DND-41 (cell line): ENCODE data around the gene SRSF3.

Experiments
- ATAC-seq: fragments of 200-7000 bp; cut with Tn5 transposase; 3 replicates; pipeline ENCODE4 v1.9.1; 2021; ENCODE audit warnings: low read depth; ENCODE audit not compliant: insufficient read depth
- DNase-seq: peaks from one replicate; pipeline ENCODE4 v3.0.0-alpha.2; 2020
- H2AFZ ChIP-seq: 2 replicates; pipeline ENCODE4 v1.6.0; 2012; ENCODE audit warnings: low read depth, low read length
- H3K27ac ChIP-seq: 2 replicates; pipeline ENCODE4 v1.5.1; 2012; ENCODE audit warnings: low read length, inconsistent platforms
- H3K27me3 ChIP-seq: fragments of 200-600 bp; sonication (generic); 2 replicates; pipeline ENCODE4 v1.6.0; 2012; ENCODE audit warnings: low read length, mild to moderate bottlenecking, inconsistent platforms; ENCODE audit not compliant: insufficient read depth, poor library complexity
- H3K36me3 ChIP-seq: 2 replicates; pipeline ENCODE4 v1.5.1; 2012; ENCODE audit warnings: low read length, inconsistent platforms; ENCODE audit not compliant: insufficient read depth
- H3K4me1 ChIP-seq: 2 replicates; pipeline ENCODE4 v1.5.1; 2012; ENCODE audit warnings: mild to moderate bottlenecking, low read length; ENCODE audit not compliant: insufficient read depth
- H3K4me2 ChIP-seq: 2 replicates; pipeline ENCODE4 v1.6.0; 2012; ENCODE audit warnings: mild to moderate bottlenecking, moderate library complexity, low read length, inconsistent platforms; ENCODE audit not compliant: insufficient read depth
- H3K4me3 ChIP-seq, 2 experiments: fragments of 200-600 bp in 1 of 2; shearing (Covaris generic) in 1 of 2; 2 replicates each; pipeline ENCODE4 v1.5.1; 2012 to 2016; ENCODE audit warnings: inconsistent platforms in 2 of 2, low read length in 2 of 2, mild to moderate bottlenecking in 2 of 2, low read depth in 1 of 2, moderate library complexity in 1 of 2
- H3K79me2 ChIP-seq: 2 replicates; pipeline ENCODE4 v1.6.0; 2012; ENCODE audit warnings: low read length, inconsistent platforms; ENCODE audit not compliant: insufficient read depth
- H3K9ac ChIP-seq: 2 replicates; pipeline ENCODE4 v1.6.0; 2012; ENCODE audit warnings: low read depth, mild to moderate bottlenecking, inconsistent platforms, low read length, moderate library complexity
- H3K9me3 ChIP-seq: 2 replicates; pipeline ENCODE4 v1.5.1; 2012; ENCODE audit warnings: low read length, moderate library complexity, mild to moderate bottlenecking, inconsistent platforms; ENCODE audit not compliant: insufficient read depth, severe bottlenecking
- H4K20me1 ChIP-seq: 2 replicates; pipeline ENCODE4 v1.6.0; 2012; ENCODE audit warnings: low read length; ENCODE audit not compliant: insufficient read depth
- CTCF ChIP-seq: IDR thresholded peaks from 2 replicates; pipeline ENCODE4 v1.5.1; 2012; ENCODE audit warnings: borderline replicate concordance, low read length, moderate library complexity, mild to moderate bottlenecking; ENCODE audit not compliant: poor library complexity, severe bottlenecking; ENCODE audit errors: extremely low read depth
- EZH2 ChIP-seq: IDR thresholded peaks from 3 replicates; pipeline ENCODE4 v1.6.1; 2012; ENCODE audit warnings: borderline replicate concordance, low read depth, mild to moderate bottlenecking, moderate library complexity, low read length, inconsistent platforms; ENCODE audit not compliant: severe bottlenecking

SRSF3 gene

GRCh38 chr6:36550473-36551000, 43.6 kb upstream of the SRSF3 start:
- H3K9me3 ChIP-seq = no peaks in the 10 kb centered on the region
- no peaks in the 10 kb centered on the region for H3K27me3 ChIP-seq
- no peak overlapping the region for H3K27ac ChIP-seq
- no peak overlapping the region for H3K4me2 ChIP-seq
- no peak for DNase-seq
- H3K4me1 ChIP-seq = peaks cover 18% of the 10 kb centered on the region
- H4K20me1 ChIP-seq = no peaks in the 10 kb centered on the region
- H3K36me3 ChIP-seq = no peaks in the 10 kb centered on the region
- peaks cover 22% of the 10 kb centered on the region for H3K79me2 ChIP-seq
- H2AFZ ChIP-seq = no peak overlapping the region
- TF ChIP-seq CTCF (no peak), EZH2 (no peak)
- ATAC-seq = no peak
- no peak overlapping the region for H3K9ac ChIP-seq
- H3K4me3 ChIP-seq = no peak overlapping the region

GRCh38 chr6:36555750-36556252, 38.4 kb upstream of the SRSF3 start:
- H3K36me3 ChIP-seq = no peaks in the 10 kb centered on the region
- no peak overlapping the region for H3K9ac ChIP-seq
- H4K20me1 ChIP-seq = no peaks in the 10 kb centered on the region
- H3K27me3 ChIP-seq = no peaks in the 10 kb centered on the region
- H3K27ac ChIP-seq = no peak overlapping the region
- H3K9me3 ChIP-seq = no peaks in the 10 kb centered on the region
- ATAC-seq (no peak), DNase-seq (no peak)
- TF ChIP-seq EZH2 (no peak), CTCF (no peak)
- H3K4me3 ChIP-seq = no peak overlapping the region
- H3K4me2 ChIP-seq = no peak overlapping the region
- H3K79me2 ChIP-seq = no peaks in the 10 kb centered on the region
- no peaks in the 10 kb centered on the region for H3K4me1 ChIP-seq
- no peak overlapping the region for H2AFZ ChIP-seq

GRCh38 chr6:36556281-36556680, 37.9 kb upstream of the SRSF3 start:
- DNase-seq (no peak), ATAC-seq (no peak)
- H3K27me3 ChIP-seq = no peaks in the 10 kb centered on the region
- H3K36me3 ChIP-seq = no peaks in the 10 kb centered on the region
- no peak overlapping the region for H3K4me2 ChIP-seq
- no peaks in the 10 kb centered on the region for H4K20me1 ChIP-seq
- H3K4me1 ChIP-seq = no peaks in the 10 kb centered on the region
- no peaks in the 10 kb centered on the region for H3K9me3 ChIP-seq
- H3K27ac ChIP-seq = no peak overlapping the region
- TF ChIP-seq CTCF (no peak), EZH2 (no peak)
- no peak overlapping the region for H2AFZ ChIP-seq
- H3K79me2 ChIP-seq = no peaks in the 10 kb centered on the region
- no peak overlapping the region for H3K4me3 ChIP-seq
- H3K9ac ChIP-seq = no peak overlapping the region
